ENCODE results near the gene ADCY1. TPM values are rescaled to one million over a fixed set of nuclear protein-coding genes. Genes with fewer than 3 reads are reported as not detected.

ADCY1 gene
- total RNA-seq, 1 experiment from 2014 or later = 0.71 TPM

- H3K9me3 ChIP-seq (ENCODE audit: low read depth, low read length, poor library complexity, severe bottlenecking) = no peaks in the 10 kb centered on the region
- no peaks in the 10 kb centered on the region for H3K4me1 ChIP-seq (ENCODE audit: insufficient read depth, low read length, poor library complexity, severe bottlenecking)
- ChIA-PET POLR2A (ENCODE audit: low non-redundant PET) (no interaction called here), CTCF (interaction anchor here (0.5 kb wide), 1 partner anchor 276 kb away, joined by 3 read pairs; no protein-coding TSS in a partner anchor)
- H3K27ac ChIP-seq (ENCODE audit: low read depth, low read length, poor library complexity, severe bottlenecking) = no peak overlapping the region
- no TSS peak for BruUV-seq (replicated peaks)
- no peaks in the 10 kb centered on the region for H3K36me3 ChIP-seq (ENCODE audit: insufficient read depth, low read length, poor library complexity, severe bottlenecking)
- intact Hi-C loops (cut with micrococcal nuclease; ENCODE audit: unreplicated experiment) = no loop called here
- no peak for TF ChIP-seq EZH2 (IDR thresholded peaks at IDR 0.05; ENCODE audit: borderline replicate concordance, low read depth, low read length, poor library complexity, severe bottlenecking)
- TF ChIP-seq CTCF (conservative IDR thresholded peaks at IDR 0.05; ENCODE audit: low read depth, low read length) = no peak
- H3K27me3 ChIP-seq (replicated peaks; ENCODE audit: insufficient read depth, low read depth, low read length, poor library complexity) = no peaks in the 10 kb centered on the region
- DNase-seq (ENCODE audit: low spot score) = no peak
- no peak overlapping the region for H3K4me3 ChIP-seq (ENCODE audit: low read depth, low read length, poor library complexity, severe bottlenecking)
These were observed 52.6 kb downstream of the ADCY1 start for GRCh38 chr7:45626441-45627430.

- Histone ChIP-seq H3K36me3 (ENCODE audit: insufficient read depth, low read length, poor library complexity, severe bottlenecking) (no peaks in the 10 kb centered on the region), H3K4me1 (ENCODE audit: insufficient read depth, low read length, poor library complexity, severe bottlenecking) (no peaks in the 10 kb centered on the region), H3K27me3 (replicated peaks; ENCODE audit: insufficient read depth, low read depth, low read length, poor library complexity) (no peaks in the 10 kb centered on the region), H3K27ac (ENCODE audit: low read depth, low read length, poor library complexity, severe bottlenecking) (no peak overlapping the region), H3K9me3 (ENCODE audit: low read depth, low read length, poor library complexity, severe bottlenecking) (no peaks in the 10 kb centered on the region), H3K4me3 (ENCODE audit: low read depth, low read length, poor library complexity, severe bottlenecking) (no peak overlapping the region)
- ChIA-PET CTCF (no interaction called here), POLR2A (ENCODE audit: low non-redundant PET) (no interaction called here)
- intact Hi-C loops (cut with micrococcal nuclease; ENCODE audit: unreplicated experiment) = no loop called here
- TF ChIP-seq EZH2 (IDR thresholded peaks at IDR 0.05; ENCODE audit: borderline replicate concordance, low read depth, low read length, poor library complexity, severe bottlenecking) (no peak), CTCF (conservative IDR thresholded peaks at IDR 0.05; ENCODE audit: low read depth, low read length) (no peak)
- no peak for DNase-seq (ENCODE audit: low spot score)
- BruUV-seq (replicated peaks) = no TSS peak
These were observed 53.7 kb downstream of the ADCY1 start for GRCh38 chr7:45627691-45628456.

- no TSS peak for BruUV-seq (replicated peaks)
- Histone ChIP-seq H3K4me3 (ENCODE audit: low read depth, low read length, poor library complexity, severe bottlenecking) (no peak overlapping the region), H3K4me1 (ENCODE audit: insufficient read depth, low read length, poor library complexity, severe bottlenecking) (no peaks in the 10 kb centered on the region), H3K36me3 (ENCODE audit: insufficient read depth, low read length, poor library complexity, severe bottlenecking) (no peaks in the 10 kb centered on the region), H3K27ac (ENCODE audit: low read depth, low read length, poor library complexity, severe bottlenecking) (no peak overlapping the region), H3K9me3 (ENCODE audit: low read depth, low read length, poor library complexity, severe bottlenecking) (no peaks in the 10 kb centered on the region), H3K27me3 (replicated peaks; ENCODE audit: insufficient read depth, low read depth, low read length, poor library complexity) (no peaks in the 10 kb centered on the region)
- POLR2A ChIA-PET (ENCODE audit: low non-redundant PET) = no interaction called here
- CTCF ChIA-PET = no interaction called here
- TF ChIP-seq EZH2 (IDR thresholded peaks at IDR 0.05; ENCODE audit: borderline replicate concordance, low read depth, low read length, poor library complexity, severe bottlenecking) (no peak), CTCF (conservative IDR thresholded peaks at IDR 0.05; ENCODE audit: low read depth, low read length) (no peak)
- intact Hi-C loops (cut with micrococcal nuclease; ENCODE audit: unreplicated experiment) = no loop called here
- no peak for DNase-seq (ENCODE audit: low spot score)
These were observed 57.4 kb downstream of the ADCY1 start for GRCh38 chr7:45631569-45631968.

Measured in A673 (cell line).